GM13977 (cell line): ENCODE results near the gene SMKR1.
A peak's percentile ranks its signal among the peaks of the same experiment; 100 is the strongest.
"Not testable (repeated sequence)": the region's sequence is repeated elsewhere in the genome, so short reads cannot be mapped to it uniquely, and the experiment has no call there.

Experiments used
- DNase-seq: peaks from one replicate; pipeline ENCODE4 v3.0.0; 2012; ENCODE audit warnings: low spot score
- CTCF ChIP-seq: IDR thresholded peaks from 2 replicates; pipeline ENCODE4 v1.5.1; 2012; ENCODE audit warnings: mild to moderate bottlenecking, control low read depth; ENCODE audit not compliant: insufficient read depth; ENCODE audit errors: extremely low read depth, missing control alignments
- in situ Hi-C: fragments of 300-500 bp; cut with MboI; formaldehyde crosslinking; loops from one replicate; pipeline ENCODE4 v1.12.0; 2022; ENCODE audit warnings: low sequenced_read_pairs, low pct_unique_long_range_greater_than_20kb, mixed read lengths, inconsistent platforms; ENCODE audit not compliant: unreplicated experiment

The SMKR1 gene

GRCh38 chr7:129480674-129481363 is 21.5 kb upstream of the SMKR1 start:
- no peak for DNase-seq
- TF ChIP-seq CTCF: no peak
- in situ Hi-C loops: no loop called here

- in situ Hi-C loops, DNase-seq: not testable (repeated sequence)
Observed at GRCh38 chr7:129481376-129481775, 21.0 kb upstream of the SMKR1 start.

- TF ChIP-seq CTCF: no peak
- no peak for DNase-seq
- in situ Hi-C loops: no loop called here
Observed at GRCh38 chr7:129482781-129483180, 19.6 kb upstream of the SMKR1 start.

GRCh38 chr7:129489491-129489890 is 12.8 kb upstream of the SMKR1 start:
- TF ChIP-seq CTCF: no peak
- in situ Hi-C loops: no loop called here
- DNase-seq: no peak

- in situ Hi-C loops: no loop called here
- no peak for TF ChIP-seq CTCF
- no peak for DNase-seq
Observed at GRCh38 chr7:129492391-129492790, 9.9 kb upstream of the SMKR1 start.

GRCh38 chr7:129493555-129493954 is 8.8 kb upstream of the SMKR1 start:
- TF ChIP-seq CTCF: peak; percentile 24

GRCh38 chr7:129494041-129494440 is 8.3 kb upstream of the SMKR1 start:
- no peak for TF ChIP-seq CTCF
- DNase-seq: no peak
- in situ Hi-C loops: no loop called here

More at GRCh38 chr7:129493555-129493954, 8.8 kb upstream of the SMKR1 start:
- in situ Hi-C loops: no loop called here
- no peak for DNase-seq
